ENCODE measurements around the gene RSPH3. TPM values are rescaled to one million over a fixed set of nuclear protein-coding genes. Genes with fewer than 3 reads are reported as not detected.

RSPH3 gene
- total and polyA plus RNA-seq, 2 of the 8 experiments (the other 6 are each of a cell fraction or from before 2014, with no cell fraction given) = 0.60 to 2.7 TPM

GRCh38 chr6:159047891-159048685 is 48.1 kb upstream of the RSPH3 start (continued):
- TF ChIP-seq CHD7 (IDR thresholded peaks at IDR 0.05; ENCODE audit: insufficient replicate concordance, low read length) (no peak), FOSL1 (IDR thresholded peaks at IDR 0.05; ENCODE audit: insufficient read depth, low read depth, low read length) (no peak), NRF1 (IDR thresholded peaks at IDR 0.05; ENCODE audit: low read depth, low read length) (no peak), USF2 (IDR thresholded peaks at IDR 0.05; ENCODE audit: low read length) (no peak), RAD21 (IDR thresholded peaks at IDR 0.05 in 1 of 2, conservative IDR thresholded peaks at IDR 0.05 in 1 of 2; ENCODE audit: low read depth in 2 of 2, low read length in 2 of 2) (no peak), GTF2F1 (IDR thresholded peaks at IDR 0.05; ENCODE audit: borderline replicate concordance, low read depth, low read length) (no peak), MAX (IDR thresholded peaks at IDR 0.05) (no peak)

Measured in H1 (cell line).